ENCODE measurements around the gene NAA10.

GRCh38 chrX:153926858-153927671, 7.8 kb downstream of the NAA10 start:
- no peak for TF ChIP-seq POLR2A (IDR thresholded peaks at IDR 0.05; ENCODE audit: low read depth)
- TF ChIP-seq CTCF (IDR thresholded peaks at IDR 0.05), result no peak
- no peak for TF ChIP-seq EP300 (IDR thresholded peaks at IDR 0.05)

Measured in esophagus muscularis mucosa (tissue), 4 donors.